Erythroblast (primary cell): Measurements from ENCODE around the gene MT1B.

Source experiments
- DNase-seq, 2 experiments: peaks; one replicate each; lab custom pipeline; 2025; lab: John Stamatoyannopoulos, UW
- GATA1 ChIP-seq: IDR thresholded peaks from 2 replicates; pipeline ENCODE4 v1.6.1; 2011; ENCODE audit warnings: low read depth, mild to moderate bottlenecking, control low read depth, low read length, moderate library complexity
- POLR2A ChIP-seq: IDR thresholded peaks from 2 replicates; pipeline ENCODE4 v1.6.1; 2011; ENCODE audit warnings: mild to moderate bottlenecking, low read length

The MT1B gene

GRCh38 chr16:56675685-56676210, 24.1 kb downstream of the MT1B start:
- TF ChIP-seq GATA1, result no peak
- no peak for TF ChIP-seq POLR2A
- DNase-seq, result no peak

GRCh38 chr16:56677474-56677873, 25.8 kb downstream of the MT1B start:
- no peak for DNase-seq
- no peak for TF ChIP-seq POLR2A
- no peak for TF ChIP-seq GATA1

- TF ChIP-seq POLR2A, result no peak
- TF ChIP-seq GATA1, result no peak
- DNase-seq, result no peak
Measured at GRCh38 chr16:56679078-56679730, 27.5 kb downstream of the MT1B start.

GRCh38 chr16:56679818-56680217, 28.1 kb downstream of the MT1B start:
- no peak for TF ChIP-seq GATA1
- TF ChIP-seq POLR2A, result no peak
- no peak for DNase-seq

GRCh38 chr16:56681939-56682702, 30.4 kb downstream of the MT1B start, which contains the start of gene MT1X:
Gene MT1X, plus strand, starts transcription at chr16:56682470. Its CDS starts 71 bp downstream, at chr16:56682541.
- DNase-seq, result peak; percentile 88 to 89
- TF ChIP-seq POLR2A, result peak; percentile 48
- no peak for TF ChIP-seq GATA1

- DNase-seq, result no peak
- TF ChIP-seq POLR2A (no peak), GATA1 (no peak)
Measured at GRCh38 chr16:56682703-56683397, 31.2 kb downstream of the MT1B start.

GRCh38 chr16:56683424-56684172, 31.9 kb downstream of the MT1B start:
- DNase-seq, result no peak
- TF ChIP-seq POLR2A (no peak), GATA1 (no peak)

- DNase-seq, result no peak
Measured at GRCh38 chr16:56684256-56684925, 32.7 kb downstream of the MT1B start.

GRCh38 chr16:56684926-56685590, 33.4 kb downstream of the MT1B start:
- no peak for DNase-seq
- TF ChIP-seq POLR2A (no peak), GATA1 (no peak)

More at GRCh38 chr16:56684256-56684925, 32.7 kb downstream of the MT1B start:
- TF ChIP-seq POLR2A (no peak), GATA1 (no peak)

GRCh38 chr16:56686758-56687157, 35.1 kb downstream of the MT1B start:
- TF ChIP-seq GATA1 (no peak), POLR2A (no peak)
- DNase-seq, result no peak

GRCh38 chr16:56688762-56689161, 37.1 kb downstream of the MT1B start:
- TF ChIP-seq POLR2A, result no peak
- TF ChIP-seq GATA1, result no peak
- DNase-seq, result no peak

- TF ChIP-seq POLR2A (no peak), GATA1 (no peak)
- DNase-seq, result no peak
Measured at GRCh38 chr16:56689171-56689570, 37.5 kb downstream of the MT1B start.
